Measurements from ENCODE around the gene TLE2. TPM values are rescaled to one million over a fixed set of nuclear protein-coding genes. Genes with fewer than 3 reads are reported as not detected.

TLE2 gene
- total and polyA plus RNA-seq, 10 donors: 12.0 to 88.0 (median 40.0) TPM

GRCh38 chr19:3059653-3060052, 30.6 kb upstream of the TLE2 start:
- H3K9me3 ChIP-seq: no peaks in the 10 kb centered on the region
- 68 to 81% (median 76%) methylated on average over 14 to 16 of the region's 16 CpGs for WGBS, 5 donors
- no peak for DNase-seq
- H3K36me3 ChIP-seq: peaks cover 18 to 63% (median 51%) of the 10 kb centered on the region in 6 donors
- intact Hi-C loops (cut with DNase I; ENCODE audit: low total_unique reads): no loop called here
- H3K27me3 ChIP-seq (replicated peaks in 1 of 7): no peaks in the 10 kb centered on the region
- H3K27ac ChIP-seq: peak overlapping the region in 7 of 8 donors; percentile 95 to 99 (median 96)
- H3K4me1 ChIP-seq: peaks cover 51 to 91% (median 81%) of the 10 kb centered on the region in 6 donors
- TF ChIP-seq POLR2A (IDR thresholded peaks at IDR 0.05): no peak
- peak in 2 of 3 donors; percentile 13 to 24 for TF ChIP-seq POLR2AphosphoS5 (IDR thresholded peaks at IDR 0.05)
- TF ChIP-seq CTCF (IDR thresholded peaks at IDR 0.05 in 8 of 11, conservative IDR thresholded peaks at IDR 0.05 in 3 of 11): no peak
- peak overlapping the region in 6 of 8 donors; percentile 73 to 93 (median 78) for H3K4me3 ChIP-seq

GRCh38 chr19:3058821-3059314, 29.8 kb upstream of the TLE2 start:
- Histone ChIP-seq H3K27me3 (replicated peaks in 1 of 7) (no peaks in the 10 kb centered on the region), H3K9me3 (no peaks in the 10 kb centered on the region), H3K4me1 (peaks cover 49 to 91% (median 78%) of the 10 kb centered on the region in 6 donors), H3K4me3 (peak overlapping the region in 5 of 8 donors; percentile 17 to 93 (median 74)), H3K36me3 (peaks cover 18 to 70% (median 59%) of the 10 kb centered on the region in 6 donors), H3K27ac (peak overlapping the region in 7 of 8 donors; percentile 42 to 99 (median 95))
- TF ChIP-seq CTCF (IDR thresholded peaks at IDR 0.05 in 8 of 11, conservative IDR thresholded peaks at IDR 0.05 in 3 of 11) (no peak), POLR2A (IDR thresholded peaks at IDR 0.05) (no peak), POLR2AphosphoS5 (IDR thresholded peaks at IDR 0.05) (no peak)
- intact Hi-C loops (cut with DNase I; ENCODE audit: low total_unique reads): no loop called here
- DNase-seq: no peak
- WGBS, 5 donors: 74 to 87% (median 83%) methylated on average over 10 of the region's 10 CpGs

- Histone ChIP-seq H3K4me1 (peaks cover 43 to 91% (median 74%) of the 10 kb centered on the region in 6 donors), H3K4me3 (peak overlapping the region in 5 of 8 donors; percentile 17 to 93 (median 74)), H3K27me3 (replicated peaks in 1 of 7) (no peaks in the 10 kb centered on the region), H3K36me3 (peaks cover 18 to 77% (median 66%) of the 10 kb centered on the region in 6 donors), H3K9me3 (no peaks in the 10 kb centered on the region), H3K27ac (peak overlapping the region; percentile 56 to 99 (median 84))
- intact Hi-C loops (cut with DNase I; ENCODE audit: low total_unique reads): no loop called here
- DNase-seq: no peak
- WGBS, 5 donors: 63 to 79% (median 78%) methylated on average over 20 of the region's 20 CpGs
- TF ChIP-seq POLR2AphosphoS5 (IDR thresholded peaks at IDR 0.05) (peak; percentile 50 to 65 (median 56)), CTCF (IDR thresholded peaks at IDR 0.05 in 8 of 11, conservative IDR thresholded peaks at IDR 0.05 in 3 of 11) (no peak), POLR2A (IDR thresholded peaks at IDR 0.05) (no peak)
Observed at GRCh38 chr19:3058009-3058820, 29.1 kb upstream of the TLE2 start.

- no peaks in the 10 kb centered on the region for H3K27me3 ChIP-seq (replicated peaks in 1 of 7)
- WGBS, 5 donors: 60 to 81% (median 71%) methylated on average over 9 to 26 of the region's 26 CpGs
- H3K27ac ChIP-seq: peak overlapping the region; percentile 56 to 99 (median 84)
- DNase-seq: peak; percentile 90
- TF ChIP-seq CTCF (IDR thresholded peaks at IDR 0.05 in 8 of 11, conservative IDR thresholded peaks at IDR 0.05 in 3 of 11): peak in 4 of 11 experiments; percentile 3 to 23 (median 20)
- TF ChIP-seq POLR2A (IDR thresholded peaks at IDR 0.05): no peak
- TF ChIP-seq POLR2AphosphoS5 (IDR thresholded peaks at IDR 0.05): peak; percentile 81 to 92 (median 86)
- intact Hi-C loops (cut with DNase I; ENCODE audit: low total_unique reads): no loop called here
- no peaks in the 10 kb centered on the region for H3K9me3 ChIP-seq
- H3K4me3 ChIP-seq: peak overlapping the region in 2 of 8 donors; percentile 74 to 93
- peaks cover 38 to 91% (median 68%) of the 10 kb centered on the region in 6 donors for H3K4me1 ChIP-seq
- H3K36me3 ChIP-seq: peaks cover 18 to 85% (median 69%) of the 10 kb centered on the region in 6 donors
Observed at GRCh38 chr19:3057275-3057714, 28.2 kb upstream of the TLE2 start.

All from spleen (tissue), 11 donors.